GM10248 (cell line): ENCODE data around the gene TBC1D3B.
A peak's percentile ranks its signal among the peaks of the same experiment; 100 is the strongest.

Experiments used
- CTCF ChIA-PET: fragments of 300-600 bp; sonication (Branson Sonifier 250); formaldehyde crosslinking; extraction: SDS; loops from one replicate; lab custom pipeline; 2021; ENCODE audit warnings: antibody characterized with exemption; lab: Yijun Ruan, JAX
- POLR2A ChIA-PET: fragments of 350-650 bp; sonication (Branson Sonifier 250); formaldehyde crosslinking; extraction: SDS; loops from one replicate; lab custom pipeline; 2020; ENCODE audit warnings: antibody characterized with exemption; lab: Yijun Ruan, JAX
- DNase-seq: peaks from one replicate; pipeline ENCODE4 v3.0.0; 2012; ENCODE audit errors: extremely low spot score
- CTCF ChIP-seq: IDR thresholded peaks from 2 replicates; pipeline ENCODE4 v1.5.1; 2012; ENCODE audit warnings: mild to moderate bottlenecking, low read depth; ENCODE audit errors: extremely low read depth, missing control alignments, control extremely low read depth

TBC1D3B gene

GRCh38 chr17:36136036-36136435, 40.4 kb downstream of the TBC1D3B start:
- POLR2A ChIA-PET: no interaction called here
- TF ChIP-seq CTCF: no peak
- CTCF ChIA-PET: interaction anchor here (0.9 to 6.9 kb wide), 4 partner anchors 12 to 160 kb away, joined by 3 to 67 read pairs (median 5); no protein-coding TSS in a partner anchor
- DNase-seq: peak; percentile 29

- DNase-seq: no peak
- no peak for TF ChIP-seq CTCF
- ChIA-PET CTCF (interaction anchor here (1.0 to 6.9 kb wide), 3 partner anchors 12 to 159 kb away, joined by 3 to 67 read pairs (median 7); no protein-coding TSS in a partner anchor), POLR2A (no interaction called here)
Observed at GRCh38 chr17:36135465-36135864, 41.0 kb downstream of the TBC1D3B start.

GRCh38 chr17:36133602-36134236, 42.7 kb downstream of the TBC1D3B start:
- CTCF ChIA-PET: interaction anchor here (0.8 to 6.9 kb wide), 11 partner anchors 9 to 164 kb away, joined by 3 to 67 read pairs (median 5); partner anchors contain the start of genes CCL16 and CCL3

GRCh38 chr17:36132421-36132831, 44.0 kb downstream of the TBC1D3B start:
- ChIA-PET CTCF (interaction anchor here (0.9 to 6.9 kb wide), 9 partner anchors 9 to 163 kb away, joined by 3 to 67 read pairs (median 5); no protein-coding TSS in a partner anchor), POLR2A (interaction anchor here (1.2 kb wide), 1 partner anchor 42 kb away, joined by 3 read pairs; the partner anchor contains the start of gene CCL3)
- TF ChIP-seq CTCF: no peak
- DNase-seq: no peak

More at GRCh38 chr17:36133602-36134236, 42.7 kb downstream of the TBC1D3B start:
- DNase-seq: no peak
- TF ChIP-seq CTCF: no peak
- POLR2A ChIA-PET: no interaction called here

- TF ChIP-seq CTCF: no peak
- ChIA-PET POLR2A (interaction anchor here (1.2 kb wide), 1 partner anchor 42 kb away, joined by 3 read pairs; the partner anchor contains the start of gene CCL3), CTCF (interaction anchor here (0.9 to 6.9 kb wide), 8 partner anchors 9 to 163 kb away, joined by 3 to 67 read pairs (median 5); no protein-coding TSS in a partner anchor)
- no peak for DNase-seq
Observed at GRCh38 chr17:36131931-36132330, 44.5 kb downstream of the TBC1D3B start.

- no peak for DNase-seq
- no peak for TF ChIP-seq CTCF
- POLR2A ChIA-PET: interaction anchor here (1.2 kb wide), 1 partner anchor 41 kb away, joined by 3 read pairs; the partner anchor contains the start of gene CCL3
- CTCF ChIA-PET: interaction anchor here (1.1 to 6.9 kb wide), 3 partner anchors 16 to 128 kb away, joined by 3 to 67 read pairs (median 20); no protein-coding TSS in a partner anchor
Observed at GRCh38 chr17:36131421-36131820, 45.0 kb downstream of the TBC1D3B start.
